ENCODE measurements around the gene SLC2A11. TPM values are rescaled to one million over a fixed set of nuclear protein-coding genes. Genes with fewer than 3 reads are reported as not detected.

SLC2A11 gene
- total RNA-seq, 2 experiments from 2014 or later = 7.6 to 7.7 TPM

GRCh38 chr22:23875801-23876200 lies 18.1 kb downstream of the SLC2A11 start:
- Mint-ChIP-seq H3K27me3 (no peaks in the 10 kb centered on the region), H3K4me1 (no peaks in the 10 kb centered on the region), H3K9me3 (ENCODE audit: low read depth) (no peaks in the 10 kb centered on the region), H3K4me3 (no peak overlapping the region), H3K36me3 (ENCODE audit: low read depth) (no peaks in the 10 kb centered on the region), H3K27ac (no peak overlapping the region)
- DNase-seq (no peak), ATAC-seq (no peak)
- POLR2A ChIA-PET = no interaction called here
- intact Hi-C loops (cut with DNase I, micrococcal nuclease) = no loop called here
- CTCF ChIA-PET = no interaction called here

GRCh38 chr22:23877566-23877965 lies 19.9 kb downstream of the SLC2A11 start:
- ChIA-PET POLR2A (no interaction called here), CTCF (interaction anchor here (0.6 to 0.8 kb wide), 2 partner anchors 9 to 124 kb away, joined by 3 to 5 read pairs; no protein-coding TSS in a partner anchor)
- ATAC-seq (no peak), DNase-seq (no peak)
- H3K9me3 Mint-ChIP-seq (ENCODE audit: low read depth) = no peaks in the 10 kb centered on the region
- H3K36me3 Mint-ChIP-seq (ENCODE audit: low read depth) = no peaks in the 10 kb centered on the region
- no peak overlapping the region for H3K4me3 Mint-ChIP-seq
- intact Hi-C loops (cut with DNase I, micrococcal nuclease) = no loop called here
- no peaks in the 10 kb centered on the region for H3K27me3 Mint-ChIP-seq
- H3K4me1 Mint-ChIP-seq = no peaks in the 10 kb centered on the region
- H3K27ac Mint-ChIP-seq = no peak overlapping the region

- DNase-seq (no peak), ATAC-seq (no peak)
- Mint-ChIP-seq H3K9me3 (ENCODE audit: low read depth) (no peaks in the 10 kb centered on the region), H3K27ac (no peak overlapping the region), H3K36me3 (ENCODE audit: low read depth) (no peaks in the 10 kb centered on the region), H3K27me3 (no peaks in the 10 kb centered on the region), H3K4me1 (no peaks in the 10 kb centered on the region), H3K4me3 (no peak overlapping the region)
- intact Hi-C loops (cut with DNase I, micrococcal nuclease) = no loop called here
- ChIA-PET POLR2A (no interaction called here), CTCF (interaction anchor here (0.6 to 0.8 kb wide), 2 partner anchors 9 to 124 kb away, joined by 3 to 5 read pairs; no protein-coding TSS in a partner anchor)
These were observed 20.5 kb downstream of the SLC2A11 start for GRCh38 chr22:23878219-23878618.

GRCh38 chr22:23882370-23882769 lies 24.7 kb downstream of the SLC2A11 start:
- Mint-ChIP-seq H3K27ac (no peak overlapping the region), H3K9me3 (ENCODE audit: low read depth) (no peaks in the 10 kb centered on the region), H3K4me1 (no peaks in the 10 kb centered on the region), H3K36me3 (ENCODE audit: low read depth) (peaks cover 3% of the 10 kb centered on the region), H3K27me3 (no peaks in the 10 kb centered on the region), H3K4me3 (no peak overlapping the region)
- ATAC-seq = no peak
- intact Hi-C loops (cut with DNase I, micrococcal nuclease) = no loop called here
- ChIA-PET CTCF (no interaction called here), POLR2A (no interaction called here)
- DNase-seq = no peak

GRCh38 chr22:23883658-23884057 lies 26.0 kb downstream of the SLC2A11 start:
- Mint-ChIP-seq H3K36me3 (ENCODE audit: low read depth) (peaks cover 3% of the 10 kb centered on the region), H3K9me3 (ENCODE audit: low read depth) (no peaks in the 10 kb centered on the region), H3K27me3 (no peaks in the 10 kb centered on the region), H3K4me1 (no peaks in the 10 kb centered on the region), H3K4me3 (no peak overlapping the region), H3K27ac (no peak overlapping the region)
- CTCF ChIA-PET = no interaction called here
- no peak for DNase-seq
- POLR2A ChIA-PET = interaction anchor here (0.6 kb wide), 1 partner anchor 170 kb away, joined by 3 read pairs; no protein-coding TSS in a partner anchor
- intact Hi-C loops (cut with DNase I, micrococcal nuclease) = no loop called here
- no peak for ATAC-seq

GRCh38 chr22:23884140-23884539 lies 26.5 kb downstream of the SLC2A11 start:
- DNase-seq = no peak
- no peak overlapping the region for H3K27ac Mint-ChIP-seq
- no peak for ATAC-seq
- H3K9me3 Mint-ChIP-seq (ENCODE audit: low read depth) = no peaks in the 10 kb centered on the region
- CTCF ChIA-PET = no interaction called here
- H3K36me3 Mint-ChIP-seq (ENCODE audit: low read depth) = peaks cover 3% of the 10 kb centered on the region
- no peaks in the 10 kb centered on the region for H3K27me3 Mint-ChIP-seq
- H3K4me3 Mint-ChIP-seq = no peak overlapping the region
- intact Hi-C loops (cut with DNase I, micrococcal nuclease) = no loop called here
- POLR2A ChIA-PET = interaction anchor here (0.6 kb wide), 1 partner anchor 171 kb away, joined by 3 read pairs; no protein-coding TSS in a partner anchor
- no peaks in the 10 kb centered on the region for H3K4me1 Mint-ChIP-seq

GRCh38 chr22:23888615-23889401 lies 31.1 kb downstream of the SLC2A11 start:
- no peaks in the 10 kb centered on the region for H3K27me3 Mint-ChIP-seq
- POLR2A ChIA-PET = no interaction called here
- H3K4me1 Mint-ChIP-seq = peaks cover 8% of the 10 kb centered on the region
- DNase-seq = no peak
- no peak overlapping the region for H3K27ac Mint-ChIP-seq
- no peak for ATAC-seq
- intact Hi-C loops (cut with DNase I, micrococcal nuclease) = no loop called here
- peaks cover 3% of the 10 kb centered on the region for H3K36me3 Mint-ChIP-seq (ENCODE audit: low read depth)
- H3K9me3 Mint-ChIP-seq (ENCODE audit: low read depth) = no peaks in the 10 kb centered on the region
- no peak overlapping the region for H3K4me3 Mint-ChIP-seq
- CTCF ChIA-PET = interaction anchor here (0.7 kb wide), 1 partner anchor 156 kb away, joined by 3 read pairs; no protein-coding TSS in a partner anchor

GRCh38 chr22:23889620-23890019 lies 31.9 kb downstream of the SLC2A11 start:
- CTCF ChIA-PET = interaction anchor here (0.6 to 0.7 kb wide), 2 partner anchors 10 to 151 kb away, joined by 3 to 4 read pairs; no protein-coding TSS in a partner anchor
- H3K36me3 Mint-ChIP-seq (ENCODE audit: low read depth) = peaks cover 6% of the 10 kb centered on the region
- ATAC-seq (no peak), DNase-seq (no peak)
- H3K27me3 Mint-ChIP-seq = no peaks in the 10 kb centered on the region
- no peak overlapping the region for H3K4me3 Mint-ChIP-seq
- peaks cover 10% of the 10 kb centered on the region for H3K4me1 Mint-ChIP-seq
- H3K27ac Mint-ChIP-seq = no peak overlapping the region
- POLR2A ChIA-PET = no interaction called here
- no peaks in the 10 kb centered on the region for H3K9me3 Mint-ChIP-seq (ENCODE audit: low read depth)
- intact Hi-C loops (cut with DNase I, micrococcal nuclease) = loop anchor here (5.0 to 10.0 kb wide), 4 partner anchors 32 to 742 kb away; partner anchors contain the start of genes SLC2A11 (in 2 of the 2), GUCD1 (in 1 of the 2), RAB36 (in 1 of the 2) and SMARCB1 (in 1 of the 2)

- CTCF ChIA-PET = interaction anchor here (0.7 kb wide), 2 partner anchors 27 to 34 kb away, joined by 3 read pairs; no protein-coding TSS in a partner anchor
- no peak for ATAC-seq
These were observed 34.1 kb downstream of the SLC2A11 start for GRCh38 chr22:23891726-23892125.

GRCh38 chr22:23892130-23892529 lies 34.5 kb downstream of the SLC2A11 start:
- H3K27ac Mint-ChIP-seq = no peak overlapping the region
- intact Hi-C loops (cut with DNase I, micrococcal nuclease) = loop anchor here (5.0 to 10.0 kb wide), 4 partner anchors 35 to 745 kb away; partner anchors contain the start of genes SLC2A11 (in 2 of the 2), GUCD1 (in 1 of the 2), RAB36 (in 1 of the 2) and SMARCB1 (in 1 of the 2)
- H3K27me3 Mint-ChIP-seq = no peaks in the 10 kb centered on the region
- no peaks in the 10 kb centered on the region for H3K9me3 Mint-ChIP-seq (ENCODE audit: low read depth)
- CTCF ChIA-PET = interaction anchor here (0.5 to 1.1 kb wide), 5 partner anchors 9 to 543 kb away, joined by 3 to 4 read pairs (median 3); no protein-coding TSS in a partner anchor
- H3K4me1 Mint-ChIP-seq = peaks cover 21% of the 10 kb centered on the region
- POLR2A ChIA-PET = no interaction called here
- DNase-seq (no peak), ATAC-seq (no peak)
- H3K36me3 Mint-ChIP-seq (ENCODE audit: low read depth) = peaks cover 25% of the 10 kb centered on the region
- H3K4me3 Mint-ChIP-seq = no peak overlapping the region

More at GRCh38 chr22:23891726-23892125, 34.1 kb downstream of the SLC2A11 start:
- intact Hi-C loops (cut with DNase I, micrococcal nuclease) = loop anchor here (5.0 to 10.0 kb wide), 4 partner anchors 34 to 744 kb away; partner anchors contain the start of genes SLC2A11 (in 2 of the 2), GUCD1 (in 1 of the 2), RAB36 (in 1 of the 2) and SMARCB1 (in 1 of the 2)
- Mint-ChIP-seq H3K27ac (no peak overlapping the region), H3K9me3 (ENCODE audit: low read depth) (no peaks in the 10 kb centered on the region), H3K36me3 (ENCODE audit: low read depth) (peaks cover 21% of the 10 kb centered on the region), H3K4me3 (no peak overlapping the region), H3K27me3 (no peaks in the 10 kb centered on the region), H3K4me1 (peaks cover 18% of the 10 kb centered on the region)
- DNase-seq = no peak
- POLR2A ChIA-PET = no interaction called here

GRCh38 chr22:23892706-23893105 lies 35.0 kb downstream of the SLC2A11 start:
- Mint-ChIP-seq H3K27me3 (no peaks in the 10 kb centered on the region), H3K9me3 (ENCODE audit: low read depth) (no peaks in the 10 kb centered on the region), H3K4me3 (peak overlapping the region; percentile 91), H3K27ac (peak overlapping the region; percentile 68), H3K36me3 (ENCODE audit: low read depth) (peaks cover 29% of the 10 kb centered on the region), H3K4me1 (peaks cover 23% of the 10 kb centered on the region)
- intact Hi-C loops (cut with DNase I, micrococcal nuclease) = loop anchor here (5.0 to 10.0 kb wide), 4 partner anchors 35 to 745 kb away; partner anchors contain the start of genes SLC2A11 (in 2 of the 2), GUCD1 (in 1 of the 2), RAB36 (in 1 of the 2) and SMARCB1 (in 1 of the 2)
- ATAC-seq (no peak), DNase-seq (no peak)
- ChIA-PET CTCF (interaction anchor here (0.5 to 1.1 kb wide), 6 partner anchors 10 to 542 kb away, joined by 3 to 4 read pairs (median 3); no protein-coding TSS in a partner anchor), POLR2A (no interaction called here)

All from activated CD4-positive, alpha-beta T cell treated with anti-CD3 and anti-CD28 coated beads for 36 hours (primary cell).